PFSK-1 (cell line): ENCODE data around the gene PRKN.

Source experiments
- FOXP2 ChIP-seq: optimal IDR thresholded peaks from 2 replicates; pipeline ENCODE3; 2011; ENCODE audit warnings: borderline replicate concordance, control low read depth, inconsistent platforms; ENCODE audit not compliant: insufficient read depth; ENCODE audit errors: extremely low read length, extremely low read depth
- POLR2AphosphoS5 ChIP-seq: IDR thresholded peaks from 2 replicates; pipeline ENCODE4 v1.6.1; 2012; ENCODE audit warnings: low read depth, mild to moderate bottlenecking, control low read depth, low read length, moderate library complexity
- REST ChIP-seq, 2 experiments: IDR thresholded peaks; 2 replicates each; pipeline versions ENCODE4 v1.6.1 to v1.8.0; 2011 to 2012; ENCODE audit warnings: low read depth in 2 of 2, low read length in 2 of 2, control low read depth in 1 of 2, inconsistent platforms in 1 of 2, mild to moderate bottlenecking in 1 of 2, moderate library complexity in 1 of 2; ENCODE audit not compliant: insufficient read depth in 1 of 2
- SIN3A ChIP-seq: IDR thresholded peaks from 2 replicates; pipeline ENCODE4 v1.6.1; 2012; ENCODE audit warnings: mild to moderate bottlenecking, low read length, moderate library complexity, borderline replicate concordance; ENCODE audit not compliant: insufficient read depth
- TAF1 ChIP-seq: IDR thresholded peaks from 2 replicates; pipeline ENCODE4 v1.6.1; 2012; ENCODE audit warnings: low read length, control low read depth, borderline replicate concordance; ENCODE audit not compliant: insufficient read depth

GRCh38 chr6:161544801-161545480, 1182.6 kb downstream of the PRKN start:
- TF ChIP-seq POLR2AphosphoS5 = no peak
- no peak for TF ChIP-seq REST (IDR thresholded peaks at IDR 0.05; ENCODE audit: insufficient read depth in 1 of 2, low read depth in 2 of 2, low read length in 2 of 2)
- no peak for TF ChIP-seq TAF1
- TF ChIP-seq SIN3A = no peak
- no peak for TF ChIP-seq FOXP2
